ENCODE measurements around the gene IL36G. TPM values are rescaled to one million over a fixed set of nuclear protein-coding genes. Genes with fewer than 3 reads are reported as not detected.

IL36G gene
- total RNA-seq, 1 donor from 2014 or later: not detected

GRCh38 chr2:113005030-113005509, 27.3 kb downstream of the IL36G start, which contains the start of gene IL36A:
Gene IL36A (plus strand): TSS chr2:113005459. CDS start chr2:113005872, 413 bp downstream.
- Histone ChIP-seq H3K4me3 (no peak within 1 kb of the TSS), H3K4me1 (no peaks in the 10 kb centered on the region), H3K27me3 (no peaks in the 10 kb centered on the region), H3K36me3 (no peaks in the 10 kb centered on the region), H3K9me3 (no peaks in the 10 kb centered on the region), H3K27ac (no peak within 1 kb of the TSS)
- intact Hi-C loops (cut with DNase I): no loop called here
- TF ChIP-seq, protein P1, sequence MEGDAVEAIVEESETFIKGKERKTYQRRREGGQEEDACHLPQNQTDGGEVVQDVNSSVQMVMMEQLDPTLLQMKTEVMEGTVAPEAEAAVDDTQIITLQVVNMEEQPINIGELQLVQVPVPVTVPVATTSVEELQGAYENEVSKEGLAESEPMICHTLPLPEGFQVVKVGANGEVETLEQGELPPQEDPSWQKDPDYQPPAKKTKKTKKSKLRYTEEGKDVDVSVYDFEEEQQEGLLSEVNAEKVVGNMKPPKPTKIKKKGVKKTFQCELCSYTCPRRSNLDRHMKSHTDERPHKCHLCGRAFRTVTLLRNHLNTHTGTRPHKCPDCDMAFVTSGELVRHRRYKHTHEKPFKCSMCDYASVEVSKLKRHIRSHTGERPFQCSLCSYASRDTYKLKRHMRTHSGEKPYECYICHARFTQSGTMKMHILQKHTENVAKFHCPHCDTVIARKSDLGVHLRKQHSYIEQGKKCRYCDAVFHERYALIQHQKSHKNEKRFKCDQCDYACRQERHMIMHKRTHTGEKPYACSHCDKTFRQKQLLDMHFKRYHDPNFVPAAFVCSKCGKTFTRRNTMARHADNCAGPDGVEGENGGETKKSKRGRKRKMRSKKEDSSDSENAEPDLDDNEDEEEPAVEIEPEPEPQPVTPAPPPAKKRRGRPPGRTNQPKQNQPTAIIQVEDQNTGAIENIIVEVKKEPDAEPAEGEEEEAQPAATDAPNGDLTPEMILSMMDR (IDR thresholded peaks at IDR 0.05): no peak
- DNase-seq (ENCODE audit: low spot score in 2 of 2): no peak

GRCh38 chr2:113007250-113007649, 29.4 kb downstream of the IL36G start:
- DNase-seq (ENCODE audit: low spot score in 2 of 2): no peak
- Histone ChIP-seq H3K4me3 (no peak overlapping the region), H3K27ac (no peak overlapping the region), H3K27me3 (no peaks in the 10 kb centered on the region), H3K4me1 (no peaks in the 10 kb centered on the region), H3K9me3 (no peaks in the 10 kb centered on the region), H3K36me3 (no peaks in the 10 kb centered on the region)
- intact Hi-C loops (cut with DNase I): no loop called here
- TF ChIP-seq, protein P1 (IDR thresholded peaks at IDR 0.05): no peak

- intact Hi-C loops (cut with DNase I): no loop called here
These were observed 31.8 kb downstream of the IL36G start for GRCh38 chr2:113009622-113010021.

DNA sequence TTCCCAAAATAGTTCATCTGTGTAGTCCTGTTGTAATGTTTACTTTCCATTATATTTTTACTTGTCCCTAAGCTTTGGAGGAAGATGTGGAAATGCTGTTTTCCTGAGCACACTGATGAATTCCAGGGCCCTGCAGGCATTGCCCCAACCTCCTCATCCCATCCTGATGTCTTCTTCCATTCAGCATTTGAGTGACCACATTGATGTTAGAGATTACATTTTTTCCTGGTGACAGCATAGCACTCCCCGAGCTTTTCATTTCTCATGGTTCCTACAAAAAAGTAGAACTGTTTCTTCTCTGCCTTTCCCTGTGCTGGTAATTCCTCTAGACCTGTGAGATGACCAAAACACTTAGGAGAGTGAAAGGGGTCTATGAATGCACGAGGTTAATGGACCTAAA, 32.3 kb downstream of the IL36G start:
- Histone ChIP-seq H3K4me1 (no peaks in the 10 kb centered on the region), H3K27me3 (no peaks in the 10 kb centered on the region), H3K27ac (no peak overlapping the region), H3K4me3 (no peak overlapping the region), H3K36me3 (no peaks in the 10 kb centered on the region), H3K9me3 (no peaks in the 10 kb centered on the region)
- TF ChIP-seq, protein P1 (IDR thresholded peaks at IDR 0.05): no peak
- DNase-seq (ENCODE audit: low spot score in 2 of 2): no peak
- intact Hi-C loops (cut with DNase I): no loop called here

More at GRCh38 chr2:113009622-113010021, 31.8 kb downstream of the IL36G start:
- DNase-seq (ENCODE audit: low spot score in 2 of 2): no peak
- Histone ChIP-seq H3K4me1 (no peaks in the 10 kb centered on the region), H3K4me3 (no peak overlapping the region), H3K27ac (no peak overlapping the region), H3K9me3 (no peaks in the 10 kb centered on the region), H3K36me3 (no peaks in the 10 kb centered on the region), H3K27me3 (no peaks in the 10 kb centered on the region)
- TF ChIP-seq, protein P1 (IDR thresholded peaks at IDR 0.05): no peak

- H3K36me3 ChIP-seq: no peaks in the 10 kb centered on the region
These were observed 33.3 kb downstream of the IL36G start for GRCh38 chr2:113011108-113011507.

More at GRCh38 chr2:113011108-113011507, 33.3 kb downstream of the IL36G start:
- intact Hi-C loops (cut with DNase I): no loop called here
- TF ChIP-seq, protein P1 (IDR thresholded peaks at IDR 0.05): no peak
- no peak for DNase-seq (ENCODE audit: low spot score in 2 of 2)
- H3K4me1 ChIP-seq: no peaks in the 10 kb centered on the region
- H3K27me3 ChIP-seq: no peaks in the 10 kb centered on the region
- no peak overlapping the region for H3K4me3 ChIP-seq
- no peaks in the 10 kb centered on the region for H3K9me3 ChIP-seq
- H3K27ac ChIP-seq: no peak overlapping the region

All from ascending aorta (tissue), 2 donors.